ENCODE results near the gene ATP2A2.
"Not testable (repeated sequence)": the region's sequence is repeated elsewhere in the genome, so short reads cannot be mapped to it uniquely, and the experiment has no call there.

ATP2A2 gene

DNA sequence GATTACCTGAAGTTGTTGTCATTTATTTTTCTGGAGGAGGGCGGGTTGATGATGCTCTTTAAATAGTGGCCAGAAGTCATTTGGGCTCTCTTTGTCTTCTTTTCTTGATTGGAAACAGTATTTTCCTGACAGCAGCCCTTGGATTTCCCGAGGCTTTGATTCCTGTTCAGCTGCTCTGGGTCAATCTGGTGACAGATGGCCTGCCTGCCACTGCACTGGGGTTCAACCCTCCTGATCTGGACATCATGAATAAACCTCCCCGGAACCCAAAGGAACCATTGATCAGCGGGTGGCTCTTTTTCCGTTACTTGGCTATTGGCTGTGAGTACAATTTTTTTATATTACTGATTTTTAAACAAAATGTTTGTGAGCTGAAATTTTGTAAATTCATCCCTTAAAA is 62.1 kb downstream of the ATP2A2 start:
- no peak for DNase-seq (ENCODE audit: low read depth, low spot score)

DNA sequence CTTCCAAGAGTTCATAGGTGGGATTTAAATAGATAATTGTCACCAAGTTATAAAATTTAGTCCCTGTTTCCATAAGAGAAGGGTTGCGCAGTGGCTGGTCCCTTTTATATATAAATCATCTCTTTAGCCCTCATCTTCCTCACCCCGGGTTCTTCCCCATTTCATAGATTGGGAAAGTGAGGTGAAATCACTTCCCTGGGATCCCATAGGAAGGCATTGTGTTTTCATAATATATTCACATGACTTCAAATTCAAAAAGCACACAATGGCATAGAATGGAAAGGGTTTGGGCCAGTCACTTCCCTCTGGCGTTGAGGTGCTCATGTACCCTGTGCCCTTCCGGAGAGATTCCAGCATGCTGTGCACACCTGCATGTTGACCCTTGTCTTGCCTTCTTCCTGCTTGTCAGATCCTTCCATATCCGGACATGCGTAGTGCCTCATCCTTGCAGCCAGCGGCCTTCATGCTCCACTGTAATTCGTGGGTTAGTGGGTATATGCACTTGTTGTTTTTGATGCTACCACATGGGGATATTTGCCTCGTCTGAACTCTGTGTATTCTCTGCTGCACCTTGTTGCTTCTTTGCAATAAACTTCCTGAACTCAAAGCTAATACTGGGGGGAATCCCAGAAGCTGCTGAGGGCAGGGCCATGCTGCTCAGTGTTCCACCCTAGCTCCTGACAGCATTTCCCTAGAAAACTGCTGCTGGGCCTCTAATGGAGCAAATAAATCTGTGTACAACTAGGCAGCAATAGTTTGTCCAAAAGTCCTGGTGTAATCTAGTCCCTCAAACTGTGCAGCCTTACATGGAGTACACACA is 62.9 kb downstream of the ATP2A2 start:
- no peak for DNase-seq (ENCODE audit: low read depth, low spot score)

DNA sequence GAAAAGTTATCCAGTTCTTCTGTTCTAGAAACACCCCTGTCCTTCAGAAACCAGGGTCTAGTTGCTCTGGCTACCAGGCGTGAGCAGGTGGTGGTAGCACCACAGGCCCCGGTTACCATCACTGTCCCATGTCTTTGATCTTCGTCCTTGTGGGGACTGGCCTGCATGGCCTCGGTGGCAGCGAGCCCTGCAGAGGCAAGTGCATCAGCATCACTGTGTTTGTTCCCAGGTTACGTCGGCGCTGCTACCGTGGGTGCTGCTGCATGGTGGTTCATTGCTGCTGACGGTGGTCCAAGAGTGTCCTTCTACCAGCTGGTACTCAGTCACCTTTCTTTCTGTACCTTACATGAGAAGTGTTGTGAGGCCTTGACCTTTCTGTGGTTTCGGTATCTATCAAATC is 63.6 kb downstream of the ATP2A2 start:
- DNase-seq (ENCODE audit: low read depth, low spot score) = no peak

DNA sequence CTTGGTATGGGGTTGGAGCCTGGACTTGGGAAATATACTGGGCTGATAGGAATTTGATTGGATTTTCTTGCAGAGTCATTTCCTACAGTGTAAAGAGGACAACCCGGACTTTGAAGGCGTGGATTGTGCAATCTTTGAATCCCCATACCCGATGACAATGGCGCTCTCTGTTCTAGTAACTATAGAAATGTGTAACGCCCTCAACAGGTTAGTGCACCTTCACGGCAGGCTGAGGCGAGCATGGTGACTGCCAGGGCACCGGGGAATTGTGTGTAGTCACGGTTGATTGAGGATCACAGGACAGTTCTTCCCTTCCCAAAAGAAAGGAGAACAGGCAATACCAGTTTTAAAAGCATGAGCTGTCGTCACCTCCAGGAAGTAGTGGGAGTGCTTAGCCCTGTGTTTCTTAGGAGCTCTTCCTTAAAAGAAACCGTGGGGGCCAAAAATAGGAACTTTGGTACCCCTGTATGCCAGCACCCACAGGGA is 64.2 kb downstream of the ATP2A2 start:
- no peak for DNase-seq (ENCODE audit: low read depth, low spot score)

DNA sequence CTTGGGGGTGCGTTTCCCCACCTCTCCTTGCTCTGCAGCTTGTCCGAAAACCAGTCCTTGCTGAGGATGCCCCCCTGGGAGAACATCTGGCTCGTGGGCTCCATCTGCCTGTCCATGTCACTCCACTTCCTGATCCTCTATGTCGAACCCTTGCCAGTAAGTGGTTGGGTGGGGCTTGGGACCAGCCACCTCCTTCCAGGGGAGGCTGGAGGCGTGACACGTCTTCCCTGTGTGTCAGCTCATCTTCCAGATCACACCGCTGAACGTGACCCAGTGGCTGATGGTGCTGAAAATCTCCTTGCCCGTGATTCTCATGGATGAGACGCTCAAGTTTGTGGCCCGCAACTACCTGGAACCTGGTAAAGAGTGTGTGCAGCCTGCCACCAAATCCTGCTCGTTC is 64.9 kb downstream of the ATP2A2 start:
- DNase-seq (ENCODE audit: low read depth, low spot score) = no peak

DNA sequence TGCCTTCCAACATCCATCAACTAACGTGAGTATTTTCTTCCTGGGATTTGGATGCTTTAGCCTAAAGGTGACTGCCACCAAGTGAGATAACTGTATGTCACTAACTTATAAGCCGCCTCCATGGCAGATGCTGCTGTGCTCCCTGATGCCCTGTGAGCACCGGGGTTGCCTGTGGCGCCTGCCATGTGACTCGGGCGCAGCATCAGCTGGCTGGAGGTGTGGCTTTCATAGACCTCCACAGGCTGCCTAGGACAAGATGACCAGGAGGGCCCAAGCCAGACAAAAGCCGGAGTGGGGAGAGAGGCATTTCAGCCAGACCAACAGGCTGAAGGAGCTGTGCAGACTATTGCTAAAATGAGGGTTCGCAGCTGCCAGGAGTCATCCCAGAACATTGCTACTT is 66.7 kb downstream of the ATP2A2 start:
- DNase-seq (ENCODE audit: low read depth, low spot score) = no peak

DNA sequence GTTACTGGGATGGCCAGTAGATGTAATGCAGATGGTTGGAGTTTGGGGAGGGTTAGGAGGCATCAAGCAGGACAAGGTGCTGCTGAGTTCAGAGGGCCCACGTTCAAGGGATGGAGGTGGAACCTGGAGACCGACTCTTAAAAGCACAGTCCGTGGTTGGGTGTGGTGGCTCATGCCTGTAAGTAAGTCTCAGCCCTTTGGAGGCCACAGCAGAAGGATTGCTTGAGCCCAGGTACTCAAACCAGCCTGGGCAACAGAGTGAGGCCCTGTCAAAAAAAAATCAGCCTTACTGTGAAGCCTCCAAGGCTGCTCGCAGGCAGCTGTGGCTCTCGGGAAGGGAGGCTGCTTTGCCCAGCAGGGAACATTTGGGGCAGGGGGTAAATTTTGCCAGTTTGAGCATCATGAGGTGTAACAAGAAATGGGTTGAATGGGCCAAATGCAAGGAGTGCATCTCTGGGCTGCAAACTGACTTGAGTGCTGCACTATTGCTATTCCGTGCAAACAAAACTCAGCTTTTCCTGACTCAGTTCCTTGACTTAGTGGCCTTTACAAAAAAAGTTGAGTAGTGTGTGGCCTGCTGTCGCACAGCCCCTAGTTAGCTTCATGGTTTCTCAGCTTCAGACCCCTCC is 67.5 kb downstream of the ATP2A2 start:
- DNase-seq (ENCODE audit: low read depth, low spot score) = no peak

DNA sequence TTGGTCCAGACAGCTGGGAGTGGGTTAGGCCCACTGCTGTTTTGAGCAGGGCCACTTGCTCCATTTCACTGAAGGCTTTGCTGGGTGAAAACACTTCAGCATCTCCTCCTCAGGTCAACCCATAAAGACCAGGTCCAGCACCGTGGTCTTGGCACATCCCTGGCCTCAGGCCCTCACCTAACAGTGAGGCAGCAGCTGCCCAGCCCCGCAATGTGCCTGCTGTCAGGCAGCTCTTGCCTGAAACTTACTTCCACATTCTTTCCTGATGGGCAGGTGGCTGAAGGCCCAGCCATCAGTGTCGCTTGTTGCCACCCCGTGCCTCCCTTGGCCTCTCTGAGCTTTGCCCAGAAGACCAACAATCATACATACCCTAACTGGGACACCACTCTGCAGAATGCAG is 68.0 kb downstream of the ATP2A2 start:
- no peak for DNase-seq (ENCODE audit: low read depth, low spot score)

DNA sequence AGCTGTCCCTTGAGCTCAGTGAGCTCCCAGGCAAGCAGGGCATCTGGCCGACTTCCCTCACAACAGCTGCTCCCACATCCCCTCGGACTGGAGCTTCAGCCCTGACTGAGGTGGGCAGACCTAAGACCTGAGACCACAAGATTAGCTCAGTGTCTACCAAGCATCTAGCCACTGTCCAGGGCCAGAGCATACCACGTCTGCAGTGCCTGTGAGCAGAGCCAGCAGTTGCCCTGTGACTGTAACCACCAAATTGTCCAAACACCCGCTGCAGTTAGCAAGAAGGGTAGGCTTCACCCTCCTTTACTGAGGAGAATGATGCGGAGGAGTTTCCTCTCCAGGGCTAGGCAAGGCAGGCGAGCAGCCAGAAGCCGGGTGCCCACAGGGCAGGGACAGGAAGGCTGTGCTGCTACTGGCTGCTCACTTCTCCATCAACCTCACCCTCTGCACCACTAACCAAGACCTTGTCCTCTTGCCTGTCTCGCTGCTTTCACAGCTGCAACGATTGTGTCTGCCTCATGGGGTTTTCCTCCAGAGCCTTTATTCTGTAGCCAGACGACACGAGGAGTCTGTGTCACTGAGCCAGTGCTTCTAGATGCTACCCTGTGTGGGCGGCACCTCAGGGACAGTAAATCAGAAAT is 68.6 kb downstream of the ATP2A2 start:
- DNase-seq (ENCODE audit: low read depth, low spot score) = no peak

DNA sequence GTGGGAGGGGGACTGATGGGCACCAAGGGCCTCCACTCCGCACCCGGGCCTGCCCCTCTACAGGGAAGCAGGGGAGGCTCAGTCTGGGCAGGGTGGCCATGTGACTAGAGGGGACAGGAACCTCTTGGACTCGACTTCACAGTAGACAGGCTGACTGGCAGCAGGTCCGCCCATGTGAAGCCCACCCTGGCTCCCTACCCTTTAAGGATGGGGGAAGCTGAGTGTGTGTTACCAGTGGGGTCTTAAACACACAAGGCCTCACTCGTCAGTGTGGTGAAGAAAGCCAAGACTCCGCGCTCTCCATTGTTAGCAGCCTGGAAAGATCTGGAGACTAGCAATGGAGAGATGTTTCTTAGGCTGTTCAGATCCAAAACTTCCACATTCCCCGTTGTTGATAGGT is 70.1 kb downstream of the ATP2A2 start:
- no peak for DNase-seq (ENCODE audit: low read depth, low spot score)

DNA sequence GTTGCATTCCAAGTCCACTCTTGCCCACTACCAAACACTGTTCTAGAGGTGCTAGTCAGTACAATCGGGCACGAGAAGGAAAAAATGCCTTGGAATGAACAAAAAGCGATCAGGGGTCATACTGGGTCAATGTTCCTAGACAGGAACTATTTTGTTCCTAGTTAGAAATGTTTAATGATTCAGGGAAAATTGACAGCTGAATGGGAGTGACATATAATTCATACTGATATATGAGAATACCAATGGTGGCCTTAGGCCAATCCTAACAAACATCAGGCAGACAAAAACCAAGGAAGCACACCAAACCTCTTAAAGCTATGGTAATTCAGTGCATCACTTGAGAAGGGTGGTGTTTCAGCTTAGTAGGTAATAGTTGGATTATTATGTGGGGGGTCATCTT is 71.4 kb downstream of the ATP2A2 start:
- DNase-seq (ENCODE audit: low read depth, low spot score) = no peak

DNA sequence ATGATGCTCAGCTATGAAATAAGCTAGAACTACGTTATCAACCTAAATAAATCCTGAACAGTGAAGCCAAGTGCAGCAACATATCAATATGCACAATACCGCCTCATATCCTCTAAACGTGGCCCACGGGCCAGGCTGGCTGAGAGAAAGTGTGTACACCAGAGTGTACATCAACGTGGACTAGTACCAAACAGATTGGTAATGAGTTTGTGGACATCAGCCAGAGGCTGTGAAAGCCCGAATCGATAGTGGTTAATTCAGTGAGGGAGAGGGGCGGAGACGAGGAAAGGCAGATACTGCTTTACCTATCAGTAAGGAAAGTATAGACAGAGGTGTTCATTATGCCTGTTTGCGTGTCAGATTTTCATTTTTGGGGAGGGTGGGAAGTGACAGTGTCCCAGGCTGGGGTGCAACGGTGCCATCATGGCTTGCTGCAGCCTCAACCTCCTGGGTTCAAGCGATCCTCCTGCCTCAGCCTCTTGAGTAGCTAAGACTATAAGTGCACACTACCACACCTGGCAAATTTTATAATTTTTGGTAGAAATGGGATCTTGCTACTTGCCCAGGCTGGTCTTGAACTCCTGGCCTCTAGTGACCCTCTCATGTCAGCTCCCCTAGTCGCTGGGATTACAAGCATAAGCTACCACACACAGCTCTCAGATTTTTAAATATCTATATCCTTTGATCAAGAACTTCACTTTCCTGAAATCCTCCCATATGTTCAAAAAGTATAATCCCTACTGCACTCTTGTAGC is 72.3 kb downstream of the ATP2A2 start:
- no peak for DNase-seq (ENCODE audit: low read depth, low spot score)

DNA sequence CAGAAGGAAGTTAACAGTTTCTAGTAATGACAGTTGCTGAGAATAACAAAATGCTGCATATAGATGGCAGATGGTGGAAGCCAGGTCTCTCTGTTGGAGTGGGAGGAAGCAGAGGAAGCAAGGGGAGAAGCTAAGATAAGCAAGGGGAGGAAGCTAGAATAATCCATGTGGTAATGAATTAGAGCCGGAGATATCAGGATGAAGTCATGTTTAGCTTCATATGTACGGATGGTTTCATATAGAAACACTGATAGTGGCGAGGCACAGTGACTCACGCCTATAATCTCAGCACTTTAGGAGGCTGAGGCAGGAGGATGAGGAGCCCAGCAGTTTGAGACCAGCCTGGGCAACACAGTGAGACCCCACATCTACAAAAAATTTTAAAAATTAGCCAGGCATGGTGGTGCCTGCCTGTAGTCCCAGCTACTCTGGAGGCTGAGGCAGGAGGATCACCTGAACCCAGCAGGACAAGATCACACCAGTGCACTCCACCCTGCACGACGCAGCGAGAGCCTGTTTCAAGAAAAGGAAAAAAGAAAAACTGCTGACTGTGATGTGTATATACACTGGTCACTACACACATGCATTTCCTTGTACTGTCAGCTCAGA is 73.2 kb downstream of the ATP2A2 start:
- DNase-seq (ENCODE audit: low read depth, low spot score) = no peak

DNA sequence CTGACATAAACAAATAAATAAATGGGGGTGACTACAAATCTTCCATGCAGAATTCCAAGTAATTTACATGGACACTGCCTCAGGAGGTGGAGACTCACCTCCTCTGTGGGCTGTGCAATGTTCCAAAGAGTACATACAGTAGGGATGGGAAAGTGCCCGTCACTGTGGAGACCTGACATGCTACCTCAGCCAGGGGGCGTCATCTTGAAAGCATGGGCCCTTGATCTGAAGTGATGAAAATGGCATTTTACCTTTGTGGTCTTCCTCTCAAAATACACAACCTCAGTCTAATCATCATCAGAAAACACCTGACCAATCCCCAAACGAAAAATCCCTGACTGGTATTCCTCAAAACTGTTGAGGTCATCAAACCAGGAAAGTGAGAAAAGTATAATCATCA is 74.0 kb downstream of the ATP2A2 start:
- no peak for DNase-seq (ENCODE audit: low read depth, low spot score)

DNA sequence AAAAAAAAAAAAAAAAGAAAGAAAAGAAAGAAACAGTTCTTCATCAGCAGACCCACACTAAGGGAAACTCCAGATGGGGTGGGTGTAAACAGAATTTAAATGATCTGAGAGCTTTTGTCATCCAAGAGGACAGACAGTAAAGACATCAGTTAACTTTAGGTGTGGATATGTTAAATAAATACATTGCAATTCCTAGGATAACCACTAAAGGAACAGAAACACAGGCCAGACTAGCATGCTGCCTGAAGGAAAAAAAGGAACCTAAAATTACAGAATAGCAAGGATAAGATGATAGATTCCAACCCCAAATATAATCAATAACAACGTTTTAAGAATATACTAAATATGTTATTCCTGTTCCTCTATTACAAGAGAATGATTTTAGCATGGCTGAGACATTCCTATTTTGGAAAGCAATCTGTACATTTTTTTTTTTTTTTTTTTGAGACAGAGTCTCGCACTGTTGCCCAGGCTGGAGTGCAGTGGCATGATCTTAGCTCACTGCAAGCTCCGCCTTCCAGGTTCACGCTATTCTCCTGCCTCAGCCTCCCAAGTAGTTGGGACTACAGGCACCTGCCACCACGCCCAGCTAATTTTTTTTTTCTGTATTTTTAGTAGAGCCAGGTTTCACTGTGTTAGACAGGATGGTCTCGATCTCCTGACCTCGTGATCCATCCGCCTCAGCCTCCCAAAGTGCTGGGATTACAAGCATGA is 77.5 kb downstream of the ATP2A2 start:
- not testable (repeated sequence) for DNase-seq (ENCODE audit: low read depth, low spot score)

DNA sequence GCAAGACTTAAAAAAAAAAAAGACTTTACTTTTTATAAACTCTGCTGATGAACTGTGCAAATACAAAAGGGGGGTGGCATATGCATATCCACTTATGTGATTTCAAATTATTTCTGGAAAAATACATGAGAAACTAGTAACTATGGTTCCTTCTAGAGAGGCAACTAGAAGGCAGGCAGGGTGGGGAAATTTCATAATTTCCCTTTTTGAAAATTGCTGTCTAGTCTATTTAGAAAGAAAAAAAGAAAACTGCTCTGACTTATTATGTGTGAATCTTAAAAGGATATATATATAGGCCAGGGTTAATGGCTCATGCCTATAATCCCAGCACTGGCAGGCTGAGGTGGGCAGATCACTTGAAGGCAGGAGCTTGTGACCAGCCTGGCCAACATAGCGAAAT is 80.2 kb downstream of the ATP2A2 start:
- no peak for DNase-seq (ENCODE audit: low read depth, low spot score)

DNA sequence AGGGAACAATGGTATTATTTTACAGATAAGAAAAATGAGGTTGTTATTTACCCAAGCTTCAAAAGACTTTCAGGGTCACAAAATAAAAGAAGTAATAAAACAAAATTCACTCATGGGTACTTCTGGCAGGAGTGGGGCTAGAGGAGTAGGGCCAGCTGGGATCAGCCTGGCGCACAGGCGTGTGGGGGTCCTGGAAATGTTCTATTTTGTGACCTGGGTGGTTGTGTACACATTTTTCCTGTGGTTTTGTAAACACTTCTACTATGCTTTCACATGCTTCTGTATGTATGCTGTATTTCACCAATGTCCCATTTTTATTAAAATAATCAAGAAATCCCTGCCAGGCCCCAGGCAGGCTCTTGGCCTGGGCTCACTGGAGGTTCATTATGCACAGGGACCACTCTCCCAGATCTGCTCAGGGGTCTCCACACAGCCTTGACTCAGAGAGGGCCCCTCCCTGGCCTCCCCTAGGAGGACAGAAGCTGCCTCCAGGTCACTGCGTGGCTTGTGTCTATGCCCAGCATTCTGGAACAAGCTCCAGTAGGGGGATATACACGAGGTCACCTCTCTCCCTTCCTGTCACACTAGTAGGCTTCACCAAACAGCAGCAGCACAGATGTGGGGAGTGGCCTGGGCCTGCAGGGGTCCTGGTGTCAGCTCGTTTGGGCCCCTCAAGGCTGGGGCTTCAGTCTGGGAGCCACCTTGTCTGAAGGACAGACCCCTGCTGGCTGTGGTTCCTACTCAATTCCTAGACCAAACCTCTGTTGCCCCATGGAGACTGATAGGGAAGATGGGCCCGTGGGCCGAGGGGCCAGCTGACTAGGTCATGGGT is 84.7 kb downstream of the ATP2A2 start:
- DNase-seq (ENCODE audit: low read depth, low spot score) = no peak

DNA sequence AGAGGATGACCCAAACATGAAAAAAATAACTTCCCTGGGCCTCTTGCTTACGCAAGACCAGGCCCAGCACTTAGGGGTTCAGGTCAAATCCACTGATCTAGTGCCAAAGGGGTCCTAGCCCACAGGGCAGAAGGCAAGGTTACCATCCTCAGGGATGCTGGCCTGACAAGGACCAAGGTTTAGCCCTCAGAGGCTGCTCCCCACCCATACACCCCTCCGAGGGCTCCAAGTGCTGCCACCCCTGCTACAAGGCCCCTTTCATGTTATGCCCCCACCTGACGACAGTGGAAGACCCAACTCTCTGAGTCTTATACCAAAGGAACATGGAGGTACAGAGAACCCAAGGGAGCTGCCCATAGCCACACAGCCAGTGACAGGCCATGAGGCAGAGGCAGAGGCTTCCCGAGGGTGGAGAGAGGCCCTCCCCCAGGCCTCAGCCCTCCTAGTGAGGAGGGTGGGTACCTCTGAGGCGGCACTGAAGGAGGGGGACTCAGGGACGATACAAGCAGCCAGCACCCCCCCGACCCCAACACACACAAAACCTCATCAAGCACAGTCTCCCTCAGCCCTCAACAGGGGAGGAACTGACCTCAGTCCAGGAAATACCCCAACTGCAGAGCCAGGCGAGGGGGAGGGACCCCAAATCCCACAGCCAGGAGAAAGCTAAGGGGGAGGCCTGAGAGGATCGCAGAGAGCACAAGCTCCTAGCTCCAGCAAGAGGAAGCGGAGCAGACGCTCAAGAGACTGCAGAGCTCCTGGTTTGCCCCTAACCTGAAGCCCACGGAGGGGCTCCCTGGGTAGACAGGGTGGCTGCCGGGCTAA is 85.5 kb downstream of the ATP2A2 start:
- no peak for DNase-seq (ENCODE audit: low read depth, low spot score)

DNA sequence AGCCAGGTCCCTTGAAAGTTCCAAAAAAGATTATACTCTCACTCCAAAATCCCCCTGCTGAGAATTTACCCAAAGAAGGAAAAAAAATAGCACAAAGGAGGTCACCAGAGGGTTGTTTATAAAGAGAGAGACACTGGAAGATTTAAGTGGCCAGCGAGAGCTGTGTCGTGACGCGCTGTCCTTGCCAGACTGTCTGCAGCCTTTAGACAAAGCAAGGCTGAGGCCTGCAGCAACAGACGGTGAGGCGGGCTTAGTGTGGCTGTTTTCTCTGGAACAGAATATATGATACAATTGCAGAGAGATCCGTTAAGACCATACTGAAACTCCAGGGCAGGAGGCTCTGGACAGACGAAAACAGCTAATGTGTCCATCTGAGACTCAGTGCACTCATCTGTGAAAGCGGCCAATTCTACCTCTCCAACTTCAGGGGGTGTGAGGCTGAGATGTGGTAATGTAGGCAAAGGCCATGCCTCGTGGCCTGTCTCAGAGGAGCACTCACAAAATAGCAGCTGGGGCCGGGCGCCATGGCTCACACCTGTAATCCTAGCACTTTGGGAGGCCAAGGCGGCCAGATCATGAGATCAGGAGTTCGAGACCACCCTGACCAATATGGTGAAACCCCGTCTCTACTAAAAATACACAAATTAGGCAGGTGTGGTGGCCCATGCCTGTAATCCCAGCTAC is 86.3 kb downstream of the ATP2A2 start:
- DNase-seq (ENCODE audit: low read depth, low spot score) = no peak

Measured in iPS DF 19.7 (cell line).